AG04449 (cell line): ENCODE measurements around the gene TMEM239.

Experiments
- CTCF ChIA-PET: fragments of 350-600 bp; formaldehyde crosslinking; extraction: SDS; loops from one replicate; lab custom pipeline; 2021; ENCODE audit warnings: antibody characterized with exemption; lab: Yijun Ruan, JAX
- POLR2A ChIA-PET: fragments of 400-600, 350-600 bp; formaldehyde crosslinking; extraction: SDS; loops from one replicate; lab custom pipeline; 2020; ENCODE audit warnings: antibody characterized with exemption, inconsistent platforms; lab: Yijun Ruan, JAX
- DNase-seq: peaks from one replicate; pipeline ENCODE4 v3.0.0-alpha.2; 2010; ENCODE audit warnings: low read depth, low spot score
- H3K4me3 ChIP-seq: 2 replicates; pipeline ENCODE4 v1.5.1; 2011; ENCODE audit warnings: low read depth, mild to moderate bottlenecking, control low read depth, low read length
- CTCF ChIP-seq: IDR thresholded peaks from one replicate; pipeline ENCODE4 v1.5.1; 2011; ENCODE audit warnings: mild to moderate bottlenecking, moderate library complexity, low read length, control low read depth, inconsistent platforms; ENCODE audit not compliant: insufficient read depth; ENCODE audit errors: missing control alignments

TMEM239 gene

GRCh38 chr20:2817891-2818595, 1.9 kb downstream of the TMEM239 start:
- TF ChIP-seq CTCF: no peak
- DNase-seq: no peak
- H3K4me3 ChIP-seq: no peak overlapping the region
- POLR2A ChIA-PET: no interaction called here
- CTCF ChIA-PET: no interaction called here

DNA sequence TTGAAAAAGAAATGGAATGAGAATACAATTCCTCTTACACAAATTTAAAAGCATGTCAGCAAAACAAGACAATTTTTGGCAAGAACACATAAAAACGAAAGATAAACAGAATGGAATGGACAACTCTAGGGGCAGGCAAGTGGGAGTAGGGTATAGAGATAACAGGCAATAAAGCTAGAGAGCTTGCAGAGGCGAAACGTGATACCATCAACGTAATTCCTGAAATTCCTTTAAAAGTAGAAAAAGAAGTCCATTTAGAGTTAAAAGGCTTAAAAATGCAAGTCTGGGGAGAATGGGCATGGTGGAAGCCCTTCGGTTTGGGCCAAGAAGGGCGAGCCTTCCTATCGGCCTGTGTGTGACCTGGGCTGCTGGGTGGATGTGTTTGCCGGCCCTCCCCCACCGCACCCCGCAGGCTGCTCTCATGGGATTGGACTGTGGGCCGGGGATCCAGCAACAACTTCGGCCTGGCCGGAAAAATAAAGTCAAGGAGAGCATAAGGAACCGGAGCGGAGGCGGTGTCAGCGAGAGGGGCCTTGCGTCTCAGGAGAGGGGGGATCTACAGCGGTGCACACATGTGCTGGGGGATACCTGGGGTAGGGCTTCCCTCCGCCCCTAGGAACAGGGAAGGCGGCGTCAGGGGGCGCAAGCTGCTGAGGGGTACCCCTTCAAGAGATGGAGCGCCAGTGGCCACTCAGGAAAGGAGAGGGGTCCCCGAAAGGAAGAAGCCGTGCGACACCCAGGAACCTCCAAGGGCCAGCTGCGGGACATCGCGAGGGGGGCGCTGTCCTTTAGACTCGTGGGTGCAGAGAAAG, 4.1 kb downstream of the TMEM239 start:
- TF ChIP-seq CTCF: no peak
- POLR2A ChIA-PET: no interaction called here
- DNase-seq: peak; percentile 28
- CTCF ChIA-PET: interaction anchor here (1.4 kb wide), 1 partner anchor 10 kb away, joined by 5 read pairs; no protein-coding TSS in a partner anchor
- no peak overlapping the region for H3K4me3 ChIP-seq

GRCh38 chr20:2820896-2821869, 5.0 kb downstream of the TMEM239 start:
- POLR2A ChIA-PET: no interaction called here
- CTCF ChIA-PET: interaction anchor here (1.2 to 1.4 kb wide), 2 partner anchors 9 to 67 kb away, joined by 4 to 5 read pairs; no protein-coding TSS in a partner anchor
- DNase-seq: no peak
- no peak for TF ChIP-seq CTCF
- no peak overlapping the region for H3K4me3 ChIP-seq

GRCh38 chr20:2822073-2822472, 5.9 kb downstream of the TMEM239 start:
- no peak overlapping the region for H3K4me3 ChIP-seq
- no peak for DNase-seq
- CTCF ChIA-PET: interaction anchor here (1.2 to 1.4 kb wide), 2 partner anchors 8 to 68 kb away, joined by 4 to 5 read pairs; no protein-coding TSS in a partner anchor
- POLR2A ChIA-PET: no interaction called here
- TF ChIP-seq CTCF: no peak

DNA sequence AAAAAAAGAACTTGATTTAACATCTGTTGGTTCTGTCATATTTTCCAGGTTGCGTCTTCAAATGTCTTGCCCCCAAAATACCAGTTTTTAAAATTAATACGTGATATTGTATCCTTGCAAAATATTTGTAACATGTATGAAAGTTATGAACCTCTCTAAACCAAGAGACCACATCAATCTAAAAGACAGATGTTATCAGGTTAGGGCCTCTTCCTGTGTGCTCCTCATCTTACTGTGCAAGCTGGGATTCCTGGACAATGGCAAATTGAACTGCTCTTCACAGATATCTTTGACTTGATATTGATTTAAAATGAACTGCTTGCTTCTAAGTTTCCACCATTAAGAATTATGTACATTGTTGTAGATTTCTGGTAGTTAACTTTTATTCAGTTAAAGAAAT, 9.6 kb downstream of the TMEM239 start:
- ChIA-PET CTCF (no interaction called here), POLR2A (no interaction called here)
- no peak overlapping the region for H3K4me3 ChIP-seq
- TF ChIP-seq CTCF: no peak
- no peak for DNase-seq
